Lung (tissue), 12 donors: ENCODE measurements around the gene KCNH3. TPM values are rescaled to one million over a fixed set of nuclear protein-coding genes. Genes with fewer than 3 reads are reported as not detected.

Experiments
- ATAC-seq: fragments of 200-7000 bp; cut with Tn5 transposase; one replicate; pipeline ENCODE4 v1.9.1; 2020; ENCODE audit warnings: moderate number of reproducible peaks; ENCODE audit not compliant: insufficient read depth, low FRiP score
- DNase-seq, 3 donors: peaks; one replicate each; pipeline ENCODE4 v3.0.0-alpha.2; 2013 to 2017
- H3K27ac ChIP-seq, 2 donors: one replicate each; pipeline ENCODE4 v1.5.1; 2013; ENCODE audit warnings: mild to moderate bottlenecking in 2 of 2, moderate library complexity in 2 of 2, control low read depth in 1 of 2, inconsistent platforms in 1 of 2, low read depth in 1 of 2, low read length in 1 of 2
- H3K27me3 ChIP-seq, 3 donors: one replicate each; pipeline ENCODE4 v1.5.1; 2013; ENCODE audit warnings: low read length in 2 of 3; ENCODE audit not compliant: control insufficient read depth in 3 of 3, insufficient read depth in 3 of 3
- H3K36me3 ChIP-seq, 4 donors: one replicate each; pipeline ENCODE4 v1.5.1; 2013; ENCODE audit warnings: low read length in 4 of 4, mild to moderate bottlenecking in 1 of 4, moderate library complexity in 1 of 4; ENCODE audit not compliant: control insufficient read depth in 4 of 4, insufficient read depth in 4 of 4
- H3K4me1 ChIP-seq, 5 donors: one replicate each; pipeline ENCODE4 v1.5.1; 2013; ENCODE audit warnings: low read length in 5 of 5, mild to moderate bottlenecking in 2 of 5, moderate library complexity in 1 of 5; ENCODE audit not compliant: control insufficient read depth in 5 of 5, insufficient read depth in 5 of 5
- H3K4me3 ChIP-seq: one replicate; pipeline ENCODE4 v1.5.1; 2013; ENCODE audit warnings: mild to moderate bottlenecking, control low read depth, moderate library complexity
- H3K9ac ChIP-seq, 2 donors: one replicate each; pipeline ENCODE4 v1.5.1; 2013; ENCODE audit warnings: low read length in 2 of 2, control low read depth in 1 of 2; ENCODE audit not compliant: insufficient read depth in 1 of 2
- H3K9me3 ChIP-seq, 4 donors: one replicate each; pipeline ENCODE4 v1.5.1; 2013; ENCODE audit warnings: low read length in 3 of 4, mild to moderate bottlenecking in 1 of 4, moderate library complexity in 1 of 4; ENCODE audit not compliant: control insufficient read depth in 4 of 4, insufficient read depth in 3 of 4
- CTCF ChIP-seq: IDR thresholded peaks from 2 replicates; pipeline ENCODE4 v1.5.1; 2012; ENCODE audit warnings: mild to moderate bottlenecking; ENCODE audit errors: control extremely low read depth, extremely low read depth
- WGBS, 2 donors: extraction: QIAGEN DNeasy Blood & Tissue Kit; methylation state at CpG; one replicate each; pipeline ENCODE4 v1.1.7; 2013; 5-methylcytosine and 5-hydroxymethylcytosine counted together
- polyA plus RNA-seq, 2 donors: library from polyadenylated mRNA; stranded (reverse); fragments of 200-250 nt; gene quantifications; one replicate each; pipeline ENCODE4 v1.2.1, GENCODE V29; 2013
- total RNA-seq, 2 donors: library from RNA; depleted of rRNA in 1 of 2; stranded (reverse); fragments of >200 nt in 1 of 2; gene quantifications; one replicate each; pipeline ENCODE4 v1.2.1, GENCODE V29; 2014 to 2021
- donor health status: control.
- donor health status: control.
- donor health status: Bipolar disorder and iron deficiency.
- donor health status: healthy.
- donor health status: DM: yes; HTN: yes; CAD: no.

KCNH3 gene
- total and polyA plus RNA-seq, 4 donors = 1.1 to 7.1 (median 1.6) TPM

- H3K4me3 ChIP-seq = no peak overlapping the region
- peaks cover 0 to 11% (median 5%) of the 10 kb centered on the region in 4 donors for H3K36me3 ChIP-seq
- peak; percentile 59 to 80 (median 70) for DNase-seq
- no peaks in the 10 kb centered on the region for H3K27me3 ChIP-seq
- WGBS, 2 donors = 58 to 83% methylated on average over 4 of the region's 4 CpGs
- no peak for ATAC-seq
- H3K9ac ChIP-seq = no peak overlapping the region
- TF ChIP-seq CTCF = no peak
- peaks cover 0 to 25% (median 10%) of the 10 kb centered on the region in 5 donors for H3K4me1 ChIP-seq
- no peak overlapping the region for H3K27ac ChIP-seq
- H3K9me3 ChIP-seq = no peaks in the 10 kb centered on the region
These were observed 44.0 kb downstream of the KCNH3 start for GRCh38 chr12:49582850-49583249.

- Histone ChIP-seq H3K36me3 (peaks cover 0 to 11% (median 5%) of the 10 kb centered on the region in 4 donors), H3K4me1 (peaks cover 0 to 25% (median 10%) of the 10 kb centered on the region in 5 donors), H3K9me3 (no peaks in the 10 kb centered on the region), H3K27me3 (no peaks in the 10 kb centered on the region), H3K9ac (no peak overlapping the region), H3K27ac (no peak overlapping the region), H3K4me3 (no peak overlapping the region)
- DNase-seq (peak; percentile 66 to 91 (median 84)), ATAC-seq (peak; percentile 17)
- WGBS, 2 donors = 76 to 80% methylated on average over 13 of the region's 13 CpGs
- no peak for TF ChIP-seq CTCF
These were observed 44.7 kb downstream of the KCNH3 start for GRCh38 chr12:49583366-49584094.

- Histone ChIP-seq H3K9me3 (no peaks in the 10 kb centered on the region), H3K27me3 (no peaks in the 10 kb centered on the region), H3K27ac (no peak overlapping the region), H3K4me1 (peaks cover 0 to 25% (median 10%) of the 10 kb centered on the region in 5 donors), H3K9ac (no peak overlapping the region), H3K36me3 (peaks cover 0 to 11% (median 6%) of the 10 kb centered on the region in 4 donors), H3K4me3 (no peak overlapping the region)
- no peak for TF ChIP-seq CTCF
- 83 to 84% methylated on average over 7 of the region's 7 CpGs for WGBS, 2 donors
- DNase-seq (no peak), ATAC-seq (no peak)
These were observed 45.8 kb downstream of the KCNH3 start for GRCh38 chr12:49584591-49584990.
